ENCODE measurements around the gene IL1RAPL1. TPM values are rescaled to one million over a fixed set of nuclear protein-coding genes. Genes with fewer than 3 reads are reported as not detected.

IL1RAPL1 gene
- total RNA-seq, 3 donors from 2014 or later = 0.34 to 0.79 TPM; not detected in 1

DNA sequence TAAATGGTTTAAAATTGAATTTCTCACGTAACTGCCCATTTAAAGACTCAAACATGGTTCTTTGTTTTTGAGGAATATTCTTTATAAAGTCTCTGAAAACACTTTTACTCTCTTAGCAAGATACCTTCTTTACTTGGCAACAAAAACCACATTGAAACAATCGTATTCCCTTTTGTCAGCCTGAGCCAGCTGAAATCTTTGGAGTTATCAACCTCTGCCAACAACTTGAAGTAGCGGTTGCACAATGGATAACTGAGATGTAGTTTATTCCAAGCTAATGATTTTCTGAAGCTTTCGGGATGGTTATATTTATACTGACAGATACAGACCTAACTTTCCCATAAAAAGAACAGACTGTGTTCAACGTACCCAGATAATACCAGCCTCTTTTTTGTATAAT is 561.3 kb downstream of the IL1RAPL1 start:
- no peak for ATAC-seq
- Histone ChIP-seq H3K4me1 (ENCODE audit: low read depth) (no peaks in the 10 kb centered on the region), H3K4me3 (no peak overlapping the region), H3K36me3 (ENCODE audit: low read depth) (no peaks in the 10 kb centered on the region), H3K9me3 (no peaks in the 10 kb centered on the region)
- DNase-seq = no peak
- intact Hi-C loops (cut with DNase I, micrococcal nuclease) = no loop called here
- TF ChIP-seq, protein P1, sequence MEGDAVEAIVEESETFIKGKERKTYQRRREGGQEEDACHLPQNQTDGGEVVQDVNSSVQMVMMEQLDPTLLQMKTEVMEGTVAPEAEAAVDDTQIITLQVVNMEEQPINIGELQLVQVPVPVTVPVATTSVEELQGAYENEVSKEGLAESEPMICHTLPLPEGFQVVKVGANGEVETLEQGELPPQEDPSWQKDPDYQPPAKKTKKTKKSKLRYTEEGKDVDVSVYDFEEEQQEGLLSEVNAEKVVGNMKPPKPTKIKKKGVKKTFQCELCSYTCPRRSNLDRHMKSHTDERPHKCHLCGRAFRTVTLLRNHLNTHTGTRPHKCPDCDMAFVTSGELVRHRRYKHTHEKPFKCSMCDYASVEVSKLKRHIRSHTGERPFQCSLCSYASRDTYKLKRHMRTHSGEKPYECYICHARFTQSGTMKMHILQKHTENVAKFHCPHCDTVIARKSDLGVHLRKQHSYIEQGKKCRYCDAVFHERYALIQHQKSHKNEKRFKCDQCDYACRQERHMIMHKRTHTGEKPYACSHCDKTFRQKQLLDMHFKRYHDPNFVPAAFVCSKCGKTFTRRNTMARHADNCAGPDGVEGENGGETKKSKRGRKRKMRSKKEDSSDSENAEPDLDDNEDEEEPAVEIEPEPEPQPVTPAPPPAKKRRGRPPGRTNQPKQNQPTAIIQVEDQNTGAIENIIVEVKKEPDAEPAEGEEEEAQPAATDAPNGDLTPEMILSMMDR (IDR thresholded peaks at IDR 0.05) = no peak

DNA sequence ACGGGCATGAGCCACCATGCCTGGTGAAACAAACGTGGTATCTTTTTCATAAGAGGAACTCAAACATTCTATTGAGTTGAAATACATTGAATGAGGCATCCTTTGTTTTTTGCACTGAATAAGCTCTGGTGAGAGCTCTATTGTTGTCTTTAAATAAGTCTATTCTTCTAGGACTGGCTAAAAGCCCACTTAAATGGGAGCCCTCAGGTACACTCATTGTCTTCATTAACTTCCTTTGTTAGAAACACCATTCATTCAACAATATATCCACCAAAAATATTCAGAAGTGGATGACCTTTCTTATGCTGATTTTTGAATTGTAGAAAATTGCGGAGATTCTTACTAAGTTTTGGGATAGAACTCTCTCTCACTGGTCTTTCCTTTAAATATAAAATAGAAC is 568.0 kb downstream of the IL1RAPL1 start:
- Histone ChIP-seq H3K4me1 (ENCODE audit: low read depth) (no peaks in the 10 kb centered on the region), H3K36me3 (ENCODE audit: low read depth) (no peaks in the 10 kb centered on the region), H3K4me3 (no peak overlapping the region), H3K9me3 (no peaks in the 10 kb centered on the region)
- TF ChIP-seq, protein P1 (IDR thresholded peaks at IDR 0.05) = no peak
- ATAC-seq (no peak), DNase-seq (no peak)
- intact Hi-C loops (cut with DNase I, micrococcal nuclease) = no loop called here

- no peak for ATAC-seq
- Histone ChIP-seq H3K9me3 (no peaks in the 10 kb centered on the region), H3K4me3 (no peak overlapping the region), H3K36me3 (ENCODE audit: low read depth) (no peaks in the 10 kb centered on the region), H3K4me1 (ENCODE audit: low read depth) (no peaks in the 10 kb centered on the region)
- no peak for DNase-seq
- TF ChIP-seq, protein P1 (IDR thresholded peaks at IDR 0.05) = no peak
- intact Hi-C loops (cut with DNase I, micrococcal nuclease) = no loop called here
Observed at GRCh38 chrX:29172880-29173279, 585.6 kb downstream of the IL1RAPL1 start.

GRCh38 chrX:29187264-29187663 is 600.0 kb downstream of the IL1RAPL1 start:
- H3K4me1 ChIP-seq (ENCODE audit: low read depth) = no peaks in the 10 kb centered on the region
- no peaks in the 10 kb centered on the region for H3K36me3 ChIP-seq (ENCODE audit: low read depth)
- no peak overlapping the region for H3K4me3 ChIP-seq
- TF ChIP-seq, protein P1 (IDR thresholded peaks at IDR 0.05) = no peak
- H3K9me3 ChIP-seq = no peaks in the 10 kb centered on the region
- DNase-seq (no peak), ATAC-seq (no peak)
- intact Hi-C loops (cut with DNase I, micrococcal nuclease) = no loop called here

DNA sequence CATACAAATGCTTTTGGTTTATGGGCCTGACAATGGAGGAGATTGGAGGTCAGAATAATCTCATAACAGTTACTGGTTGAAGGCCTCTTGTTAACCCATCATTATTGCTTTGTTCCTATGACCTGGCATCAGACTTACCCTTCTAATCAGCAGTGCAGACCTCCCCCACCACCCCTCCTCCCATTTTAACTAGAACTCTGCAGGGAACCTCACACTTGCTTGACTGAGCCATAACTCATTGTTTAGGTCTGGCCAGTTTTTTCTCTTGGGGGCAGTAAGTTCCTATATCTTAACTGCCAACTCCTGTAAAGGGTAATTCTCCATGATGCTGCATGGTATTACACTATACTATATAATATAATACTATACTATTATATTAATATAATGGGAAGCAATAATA is 609.3 kb downstream of the IL1RAPL1 start:
- TF ChIP-seq, protein P1 (IDR thresholded peaks at IDR 0.05) = no peak

GRCh38 chrX:29215251-29215650 is 628.0 kb downstream of the IL1RAPL1 start:
- no peaks in the 10 kb centered on the region for H3K9me3 ChIP-seq

More for the DNA sequence above, 609.3 kb downstream of the IL1RAPL1 start:
- Histone ChIP-seq H3K4me1 (ENCODE audit: low read depth) (no peaks in the 10 kb centered on the region), H3K9me3 (no peaks in the 10 kb centered on the region), H3K4me3 (no peak overlapping the region), H3K36me3 (ENCODE audit: low read depth) (no peaks in the 10 kb centered on the region)
- ATAC-seq (no peak), DNase-seq (no peak)
- intact Hi-C loops (cut with DNase I, micrococcal nuclease) = no loop called here

More at GRCh38 chrX:29215251-29215650, 628.0 kb downstream of the IL1RAPL1 start:
- TF ChIP-seq, protein P1 (IDR thresholded peaks at IDR 0.05) = no peak
- intact Hi-C loops (cut with DNase I, micrococcal nuclease) = no loop called here
- H3K4me1 ChIP-seq (ENCODE audit: low read depth) = no peaks in the 10 kb centered on the region
- ATAC-seq (no peak), DNase-seq (no peak)
- no peak overlapping the region for H3K4me3 ChIP-seq
- H3K36me3 ChIP-seq (ENCODE audit: low read depth) = no peaks in the 10 kb centered on the region

Data from mucosa of descending colon (tissue), 3 donors.